DOHH2 (cell line): ENCODE results near the gene NUDCD2.

Source experiments
- EZH2phosphoT487 ChIP-seq: fragments of 200-600 bp; sonication (generic); IDR thresholded peaks from 2 replicates; pipeline ENCODE4 v1.6.1; 2017; ENCODE audit warnings: borderline replicate concordance, mild to moderate bottlenecking, antibody characterized with exemption, low read length, moderate library complexity, mixed read lengths
- TF ChIP-seq, protein P1 (sequence below): fragments of 200-600 bp; sonication (generic); IDR thresholded peaks from one replicate; pipeline ENCODE4 v1.5.1; 2014; ENCODE audit warnings: antibody characterized with exemption, mild to moderate bottlenecking, low read depth, low read length; ENCODE audit not compliant: poor library complexity, severe bottlenecking

DNA sequence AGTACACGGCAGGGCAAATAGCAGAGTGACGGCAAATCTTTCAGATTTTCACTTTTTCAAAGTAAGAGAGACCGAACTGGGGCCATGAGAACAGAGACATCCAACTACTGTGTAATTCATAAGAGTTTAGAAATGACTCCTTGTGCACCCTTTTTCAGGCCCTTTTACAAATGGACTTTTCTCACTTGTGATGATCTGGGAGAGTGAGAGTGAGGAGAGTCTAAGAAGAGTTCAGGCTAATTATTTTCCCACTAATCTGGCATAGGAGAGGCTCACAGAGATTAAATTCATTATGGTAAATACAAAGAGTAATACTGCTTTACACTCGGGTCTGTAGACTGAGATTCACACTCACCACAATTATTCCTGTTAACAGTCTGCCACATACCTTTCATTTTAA is 23.4 kb downstream of the NUDCD2 start:
- TF ChIP-seq, protein P1, sequence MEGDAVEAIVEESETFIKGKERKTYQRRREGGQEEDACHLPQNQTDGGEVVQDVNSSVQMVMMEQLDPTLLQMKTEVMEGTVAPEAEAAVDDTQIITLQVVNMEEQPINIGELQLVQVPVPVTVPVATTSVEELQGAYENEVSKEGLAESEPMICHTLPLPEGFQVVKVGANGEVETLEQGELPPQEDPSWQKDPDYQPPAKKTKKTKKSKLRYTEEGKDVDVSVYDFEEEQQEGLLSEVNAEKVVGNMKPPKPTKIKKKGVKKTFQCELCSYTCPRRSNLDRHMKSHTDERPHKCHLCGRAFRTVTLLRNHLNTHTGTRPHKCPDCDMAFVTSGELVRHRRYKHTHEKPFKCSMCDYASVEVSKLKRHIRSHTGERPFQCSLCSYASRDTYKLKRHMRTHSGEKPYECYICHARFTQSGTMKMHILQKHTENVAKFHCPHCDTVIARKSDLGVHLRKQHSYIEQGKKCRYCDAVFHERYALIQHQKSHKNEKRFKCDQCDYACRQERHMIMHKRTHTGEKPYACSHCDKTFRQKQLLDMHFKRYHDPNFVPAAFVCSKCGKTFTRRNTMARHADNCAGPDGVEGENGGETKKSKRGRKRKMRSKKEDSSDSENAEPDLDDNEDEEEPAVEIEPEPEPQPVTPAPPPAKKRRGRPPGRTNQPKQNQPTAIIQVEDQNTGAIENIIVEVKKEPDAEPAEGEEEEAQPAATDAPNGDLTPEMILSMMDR = no peak
- TF ChIP-seq EZH2phosphoT487 = no peak
